Activated T-cell treated with anti-CD3 and anti-CD28 coated beads, Interleukin-2, amount 50 U/mL, for 48 hours (primary cell): ENCODE results near the gene CUBN.

ENCODE experiments used
- DNase-seq, 2 experiments: peaks; one replicate each; pipeline ENCODE4 v3.0.0-alpha.2; 2020

Gene CUBN

DNA sequence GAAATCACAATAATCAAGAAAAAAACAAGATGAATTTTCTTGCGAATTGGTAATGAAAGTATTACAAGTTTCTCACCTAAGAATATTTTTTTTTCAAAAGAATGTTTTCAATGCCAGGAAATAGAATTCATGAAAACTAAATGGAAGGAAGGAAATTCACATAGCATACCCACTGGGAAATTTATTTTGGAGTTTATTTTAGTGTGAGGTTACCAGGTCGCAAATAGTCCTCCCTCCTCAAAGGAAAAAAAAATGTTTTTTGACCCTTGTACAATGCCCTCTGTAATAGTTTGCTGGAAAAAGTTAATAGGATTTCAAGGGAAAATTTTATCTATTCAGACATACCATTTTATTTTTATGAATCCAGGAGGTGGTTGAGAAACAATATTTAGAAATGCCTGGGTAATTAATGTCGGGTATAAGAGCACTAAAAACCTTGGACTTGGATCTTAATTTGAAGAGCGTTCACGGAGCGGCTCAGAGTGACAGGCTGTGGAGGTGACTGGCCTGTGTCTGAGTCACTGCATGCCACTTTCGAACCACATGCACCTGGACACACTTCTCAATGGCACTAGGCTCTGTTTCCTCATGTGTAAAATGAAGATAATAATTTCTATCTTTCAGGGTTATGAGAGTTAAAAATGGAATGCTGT lies 28.2 kb downstream of the CUBN start:
- DNase-seq: no peak

GRCh38 chr10:17100586-17100985 lies 29.0 kb downstream of the CUBN start:
- no peak for DNase-seq

DNA sequence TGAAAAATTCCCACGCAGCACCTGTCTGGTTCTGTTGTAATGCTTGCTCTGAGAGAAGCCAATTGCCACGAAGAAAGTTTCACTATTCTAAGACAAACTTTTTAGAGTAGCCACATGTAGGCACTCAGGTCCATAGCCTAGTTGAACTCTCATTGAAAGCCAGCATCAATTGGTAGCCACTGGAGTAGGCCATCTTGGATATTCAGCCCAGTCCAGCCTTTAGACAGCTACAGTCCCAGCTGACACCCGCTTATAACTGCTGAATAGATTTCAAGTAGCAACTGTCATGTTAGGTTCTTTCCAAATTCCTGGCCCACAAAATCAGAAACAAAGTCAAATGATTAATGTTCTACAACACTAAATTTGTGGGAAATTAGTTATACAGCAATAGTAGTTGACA lies 31.6 kb downstream of the CUBN start:
- no peak for DNase-seq

- DNase-seq: no peak
Observed at GRCh38 chr10:17094844-17095243, 34.8 kb downstream of the CUBN start.

DNA sequence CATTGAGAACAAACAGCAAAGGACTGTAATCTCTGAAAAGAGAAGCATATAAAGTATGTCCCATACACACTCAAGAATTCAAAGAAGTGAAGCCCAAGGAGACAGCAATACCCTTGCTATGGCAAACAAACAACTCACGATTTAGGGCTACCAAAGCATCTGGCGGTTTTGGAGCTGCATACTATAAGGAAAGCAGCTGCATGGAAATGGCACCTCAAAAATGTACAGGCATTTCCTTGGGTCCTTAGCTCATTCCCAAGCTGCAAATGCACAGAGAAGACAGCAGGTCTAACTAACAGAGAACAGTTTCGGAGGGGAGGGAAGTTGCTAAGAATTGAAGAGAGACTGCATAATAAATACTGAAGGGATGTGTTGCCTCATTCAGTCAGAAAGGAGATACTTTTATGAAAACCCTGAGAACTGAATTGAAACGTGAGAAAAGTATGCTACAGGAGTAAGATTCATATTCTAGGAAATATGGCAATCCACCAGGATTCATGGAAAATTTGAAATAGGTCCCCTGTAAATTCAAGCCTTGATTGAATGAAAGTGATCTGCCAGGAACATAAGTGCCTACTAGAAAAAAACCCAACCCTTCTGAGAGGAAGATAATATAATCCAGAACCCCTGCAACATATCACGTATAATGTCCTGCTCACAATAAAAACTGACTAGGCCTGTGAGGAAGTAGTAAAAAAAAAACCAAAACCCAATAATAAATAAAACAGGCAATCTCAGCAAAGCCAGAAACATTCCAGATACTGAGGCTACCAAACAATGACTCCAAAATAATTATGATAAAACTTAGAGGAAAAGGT lies 36.4 kb downstream of the CUBN start:
- no peak for DNase-seq

- DNase-seq: no peak
Observed at GRCh38 chr10:17092216-17092944, 37.2 kb downstream of the CUBN start.

GRCh38 chr10:17088118-17088806 lies 41.3 kb downstream of the CUBN start:
- no peak for DNase-seq

DNA sequence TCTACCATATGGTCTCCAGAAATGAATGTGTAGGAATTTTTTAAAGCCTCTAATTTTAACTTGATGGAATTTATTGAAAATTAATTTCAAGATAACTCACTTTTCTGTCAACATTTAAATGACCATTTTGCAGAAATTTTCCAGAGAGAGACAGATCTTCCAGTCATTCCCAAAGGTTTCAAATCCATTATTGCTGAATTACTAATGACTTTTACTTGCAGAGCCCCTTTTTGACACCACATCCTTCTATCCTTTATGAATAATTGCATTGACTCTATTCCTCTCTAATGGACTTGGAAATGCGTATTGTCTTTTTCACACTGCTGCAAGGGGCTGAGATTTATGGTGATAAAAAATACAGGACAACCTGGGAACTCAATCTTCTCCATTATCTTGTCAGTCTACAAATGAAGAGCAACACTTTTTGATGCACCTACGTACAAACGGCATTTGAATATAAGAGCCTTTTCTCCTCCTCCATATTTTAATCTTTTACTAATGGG lies 42.7 kb downstream of the CUBN start:
- DNase-seq: no peak

- no peak for DNase-seq
Observed at GRCh38 chr10:17085011-17085725, 44.4 kb downstream of the CUBN start.

DNA sequence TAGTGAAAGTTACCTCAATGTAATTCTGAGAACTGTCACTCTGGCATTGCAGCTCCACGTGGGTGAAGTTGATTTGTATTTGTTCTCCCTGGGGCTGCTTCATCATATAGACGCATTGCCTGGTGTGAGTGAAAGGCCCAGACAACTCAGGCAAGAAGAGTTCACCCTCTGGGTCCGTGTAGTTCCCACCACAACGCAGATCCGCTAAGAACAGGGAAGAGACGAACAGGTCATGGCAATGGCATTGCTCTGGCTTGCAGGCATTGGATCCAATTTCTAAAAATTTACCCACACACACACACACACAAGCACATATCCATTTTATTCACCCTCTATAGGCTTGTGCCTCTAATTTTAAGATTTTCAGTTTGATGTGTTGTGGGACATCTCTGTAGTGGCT lies 45.4 kb downstream of the CUBN start:
- no peak for DNase-seq

DNA sequence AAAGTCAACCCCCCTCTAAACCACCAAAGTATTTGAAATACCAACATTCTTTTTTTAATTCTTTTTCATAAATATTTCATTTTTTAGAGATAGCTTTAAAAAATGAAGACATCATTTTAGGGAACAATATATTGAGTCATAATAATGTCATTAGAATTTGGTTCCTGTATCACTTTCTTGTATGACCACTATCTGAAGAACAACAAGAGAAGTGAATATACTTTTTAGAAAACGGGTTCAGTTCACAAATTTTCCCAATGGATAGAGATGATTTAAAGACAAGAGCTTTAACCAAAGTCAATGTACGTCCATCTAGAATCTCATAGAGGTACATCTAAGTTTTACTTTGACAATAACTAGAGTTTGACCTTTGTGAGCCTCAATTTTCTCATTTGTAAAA lies 48.2 kb downstream of the CUBN start:
- DNase-seq: no peak

DNA sequence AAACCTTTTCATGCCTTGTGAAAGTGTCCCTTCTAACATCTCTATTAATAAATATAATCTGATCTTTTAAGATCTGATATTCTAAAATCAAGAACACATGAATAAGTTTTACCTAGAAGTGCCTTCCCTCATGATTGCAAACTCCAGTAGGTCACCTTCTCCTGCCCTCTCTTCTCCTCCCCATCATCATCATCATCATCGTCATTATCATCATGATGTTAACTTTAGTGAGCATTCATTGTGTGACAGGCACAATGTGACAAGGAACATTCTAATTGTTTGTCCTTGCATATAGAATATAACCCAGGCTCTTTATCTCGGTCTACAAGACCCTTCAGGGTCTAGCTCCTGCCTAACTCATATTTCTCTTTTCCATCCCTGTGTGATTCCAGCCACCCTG lies 51.7 kb downstream of the CUBN start:
- no peak for DNase-seq

DNA sequence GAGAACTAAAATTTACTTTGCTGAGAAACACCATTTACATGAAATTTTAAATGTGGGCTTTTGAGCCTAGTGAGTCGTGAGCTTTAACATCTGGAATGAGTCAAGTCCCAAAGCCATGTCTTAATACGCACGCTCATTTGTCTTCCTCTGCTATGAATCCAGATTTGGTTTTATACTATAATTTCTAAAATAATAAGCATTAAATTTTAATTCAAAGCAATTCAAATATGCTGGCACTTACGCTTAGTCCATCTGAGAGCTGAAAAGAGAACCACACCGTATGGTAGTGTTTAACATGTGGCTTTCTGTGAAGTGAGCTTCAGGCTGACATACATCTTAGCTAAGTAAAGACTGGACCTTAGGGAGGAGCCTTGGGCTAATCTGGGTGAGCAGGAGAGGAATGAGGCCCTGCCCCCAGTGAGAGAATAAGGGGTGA lies 52.2 kb downstream of the CUBN start:
- DNase-seq: no peak

DNA sequence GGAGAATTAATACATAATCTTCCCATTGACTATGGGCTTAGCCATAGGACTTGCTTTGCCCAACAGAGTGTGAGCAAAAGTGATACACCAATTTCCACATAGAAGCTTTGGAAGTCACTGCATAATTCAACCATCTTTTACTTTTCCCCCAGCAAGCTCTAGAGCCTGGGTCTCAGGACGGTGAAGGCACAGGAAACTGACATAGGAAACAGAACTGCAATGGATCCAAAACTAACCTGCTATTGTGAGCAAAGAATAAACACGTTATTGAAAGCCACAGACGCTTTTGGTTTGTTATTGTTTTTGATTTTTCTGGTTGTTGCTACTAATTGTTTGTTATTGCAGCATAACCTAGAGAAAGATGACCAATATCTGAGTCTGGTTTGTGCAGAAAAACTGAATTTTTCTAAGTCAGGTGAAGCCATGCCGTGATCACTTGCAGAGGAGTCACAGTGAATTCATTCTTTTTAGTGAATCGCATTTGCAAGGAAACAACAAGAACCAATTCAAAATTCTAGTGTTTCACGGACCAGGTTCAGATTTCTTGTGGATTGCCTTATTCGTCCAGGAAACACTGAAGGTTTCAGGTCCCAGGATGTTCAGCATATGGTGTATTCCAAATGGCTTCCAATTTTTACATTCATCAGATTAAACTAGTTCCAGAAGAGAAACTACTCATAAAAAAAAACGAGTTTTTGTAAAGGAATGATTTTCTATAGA lies 52.8 kb downstream of the CUBN start:
- DNase-seq: no peak

- DNase-seq: no peak
Observed at GRCh38 chr10:17075533-17076359, 53.9 kb downstream of the CUBN start.

- no peak for DNase-seq
Observed at GRCh38 chr10:17074541-17074847, 55.1 kb downstream of the CUBN start.

DNA sequence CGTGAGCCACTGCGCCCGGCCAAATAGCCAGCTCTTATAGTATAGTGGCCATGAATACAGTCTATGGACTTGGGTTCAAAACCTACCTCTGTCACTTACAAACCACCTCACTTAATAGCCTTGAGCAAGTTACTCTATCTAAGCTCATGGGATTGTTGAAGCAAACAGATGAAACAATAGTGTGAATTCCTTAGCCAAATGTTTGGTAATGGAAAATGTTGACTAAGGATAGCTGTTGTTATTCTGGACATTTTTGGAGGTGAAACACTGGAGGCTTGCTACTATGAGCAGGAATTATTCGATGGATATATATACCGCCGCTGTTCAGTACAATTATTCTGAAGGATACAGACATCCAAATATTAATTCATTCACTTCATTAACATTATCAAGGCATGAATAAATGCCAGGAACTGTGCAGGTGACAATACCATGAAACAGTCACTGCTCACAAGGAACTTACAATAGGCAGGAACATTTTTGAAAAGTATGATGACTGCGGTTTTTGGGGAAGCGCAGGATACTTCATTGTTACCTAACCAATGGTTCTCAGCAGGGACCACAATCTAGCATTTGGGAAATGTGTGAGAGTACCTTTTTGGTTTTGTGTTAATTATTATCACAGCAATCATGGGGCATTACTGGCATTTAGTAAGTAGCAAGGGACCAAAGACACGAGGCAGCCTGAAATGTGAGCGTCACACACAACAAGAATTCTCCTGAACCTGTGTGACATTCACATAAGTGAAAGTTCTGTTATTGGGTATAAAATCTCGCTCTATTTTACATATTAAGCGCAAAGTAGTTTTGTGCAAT lies 55.7 kb downstream of the CUBN start:
- no peak for DNase-seq

DNA sequence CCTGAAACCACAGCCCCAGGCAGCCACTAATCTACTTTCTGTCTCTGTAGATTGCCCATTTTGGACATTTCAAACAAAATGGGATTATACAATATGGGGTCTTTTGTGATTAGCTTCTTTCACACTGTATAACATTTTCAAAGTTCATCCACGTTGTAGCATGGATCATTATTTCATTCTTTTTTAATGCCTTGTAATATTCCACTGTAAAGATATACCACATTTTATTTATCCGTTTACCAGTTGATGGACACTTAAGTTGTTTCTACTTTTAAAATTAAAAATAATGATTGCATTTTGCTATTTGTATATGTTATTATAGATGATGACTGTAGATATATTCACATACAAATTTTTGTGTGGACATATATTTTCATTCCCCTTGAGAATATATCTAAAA lies 60.7 kb downstream of the CUBN start:
- no peak for DNase-seq

- no peak for DNase-seq
Observed at GRCh38 chr10:17067376-17068264, 62.0 kb downstream of the CUBN start.
